ENCODE data around the gene NAA50. TPM values are rescaled to one million over a fixed set of nuclear protein-coding genes. Genes with fewer than 3 reads are reported as not detected.
A peak's percentile ranks its signal among the peaks of the same experiment; 100 is the strongest.

Gene NAA50
- total RNA-seq, 1 donor from 2014 or later = 65.2 TPM

- Histone ChIP-seq H3K27ac (ENCODE audit: low read depth, low read length) (no peak overlapping the region), H3K4me3 (ENCODE audit: low read length in 3 of 3) (no peak overlapping the region), H3K9ac (ENCODE audit: low read depth in 1 of 3, low read length in 3 of 3) (peak overlapping the region in 1 of 3 donors; percentile 37), H3K36me3 (ENCODE audit: control insufficient read depth in 3 of 3, insufficient read depth in 3 of 3, low read length in 3 of 3) (peaks cover 3 to 25% (median 23%) of the 10 kb centered on the region in 3 donors), H3K4me1 (ENCODE audit: control insufficient read depth in 3 of 3, insufficient read depth in 3 of 3, low read length in 3 of 3) (peaks cover 0 to 7% (median 5%) of the 10 kb centered on the region in 3 donors), H3K27me3 (ENCODE audit: control insufficient read depth in 3 of 3, insufficient read depth in 3 of 3, low read length in 3 of 3) (no peaks in the 10 kb centered on the region), H3K9me3 (ENCODE audit: control insufficient read depth in 3 of 3, low read length in 3 of 3) (no peaks in the 10 kb centered on the region)
These were observed 72.5 kb downstream of the NAA50 start for GRCh38 chr3:113673593-113673992.

DNA sequence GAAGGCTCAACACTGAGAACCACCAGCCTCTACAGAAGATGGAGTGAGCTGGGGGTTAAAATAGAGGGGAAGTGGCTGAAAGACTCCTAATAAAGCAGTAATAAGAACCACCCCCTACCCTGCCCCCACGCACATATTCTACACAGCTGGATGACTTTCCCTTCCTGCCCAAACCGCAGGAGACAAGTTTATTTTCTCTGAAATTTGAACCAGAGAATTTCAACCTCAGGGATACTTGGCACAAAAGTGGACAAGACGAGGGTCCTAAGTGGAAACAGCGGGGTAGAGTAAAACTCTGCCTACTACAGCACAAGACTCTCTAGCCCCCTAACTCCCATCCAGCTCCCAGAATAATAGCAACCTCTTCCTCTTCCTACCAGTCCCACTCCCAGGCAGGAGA lies 78.0 kb downstream of the NAA50 start:
- Histone ChIP-seq H3K9ac (ENCODE audit: low read depth in 1 of 3, low read length in 3 of 3) (no peak overlapping the region), H3K27ac (ENCODE audit: low read depth, low read length) (no peak overlapping the region)

More for the DNA sequence above, 78.0 kb downstream of the NAA50 start:
- H3K27me3 ChIP-seq (ENCODE audit: control insufficient read depth in 3 of 3, insufficient read depth in 3 of 3, low read length in 3 of 3) = no peaks in the 10 kb centered on the region
- no peaks in the 10 kb centered on the region for H3K9me3 ChIP-seq (ENCODE audit: control insufficient read depth in 3 of 3, low read length in 3 of 3)
- peaks cover 4 to 33% (median 23%) of the 10 kb centered on the region in 3 donors for H3K36me3 ChIP-seq (ENCODE audit: control insufficient read depth in 3 of 3, insufficient read depth in 3 of 3, low read length in 3 of 3)
- H3K4me1 ChIP-seq (ENCODE audit: control insufficient read depth in 3 of 3, insufficient read depth in 3 of 3, low read length in 3 of 3) = peaks cover 0 to 10% (median 8%) of the 10 kb centered on the region in 3 donors
- H3K4me3 ChIP-seq (ENCODE audit: low read length in 3 of 3) = peak overlapping the region in 1 of 3 donors; percentile 23

Other genes with a start within 250 kb of the NAA50 start
- 11.5 TPM for gene SPICE1, start 231.1 kb downstream of the NAA50 start, total RNA-seq
- 2.1 TPM for gene SIDT1, start 213.7 kb downstream of the NAA50 start, total RNA-seq
- 8.4 TPM for gene USF3, start 49.6 kb downstream of the NAA50 start, total RNA-seq
- 37.6 TPM for gene ATP6V1A, start 786 bp upstream of the NAA50 start, total RNA-seq
- gene GRAMD1C, start 92.5 kb upstream of the NAA50 start, total RNA-seq = 1.6 TPM
- 1.0 TPM for gene ZDHHC23, start 201.8 kb upstream of the NAA50 start, total RNA-seq